K562 (cell line): Measurements from ENCODE around the gene WDR45. TPM values are rescaled to one million over a fixed set of nuclear protein-coding genes. Genes with fewer than 3 reads are reported as not detected.

Experiments used
- BCOR ChIP-seq: fragments of 450-650 bp; IDR thresholded peaks from 2 replicates; pipeline ENCODE4 v1.6.1; 2016
- DNMT1 ChIP-seq: fragments of 450-650 bp; IDR thresholded peaks from 2 replicates; pipeline ENCODE4 v1.6.1; 2016; ENCODE audit warnings: antibody characterized with exemption, mild to moderate bottlenecking
- E2F5 ChIP-seq: sonication (generic); formaldehyde crosslinking; IDR thresholded peaks from 2 replicates; pipeline ENCODE4 v1.8.0; 2022; ENCODE audit warnings: mild to moderate bottlenecking, missing genetic modification reagents
- KAT8 ChIP-seq: fragments of 450-650 bp; IDR thresholded peaks from 2 replicates; pipeline ENCODE4 v1.6.1; 2016; ENCODE audit warnings: low read depth, mild to moderate bottlenecking
- MGA ChIP-seq: fragments of 450-650 bp; IDR thresholded peaks from 2 replicates; pipeline ENCODE4 v1.6.1; 2016; ENCODE audit warnings: mild to moderate bottlenecking, moderate library complexity
- NBN ChIP-seq: fragments of 450-650 bp; IDR thresholded peaks from 2 replicates; pipeline ENCODE4 v1.6.1; 2016; ENCODE audit warnings: low read depth, mild to moderate bottlenecking
- PHF8 ChIP-seq: fragments of 200-600 bp; sonication (generic); IDR thresholded peaks from 2 replicates; pipeline ENCODE4 v1.6.1; 2012; ENCODE audit warnings: mixed run types, mild to moderate bottlenecking, inconsistent platforms, low read length, moderate library complexity, borderline replicate concordance
- POLR2H ChIP-seq: IDR thresholded peaks from 2 replicates; pipeline ENCODE4 v1.6.1; 2016; ENCODE audit warnings: missing genetic modification characterization, low read depth, mild to moderate bottlenecking, control low read depth, missing compliant biosample characterization, moderate library complexity
- ZBTB11 ChIP-seq, 3 experiments: fragments of 200-800 bp in 1 of 3; fragments of 250-450 bp in 1 of 3; fragments of 450-650 bp in 1 of 3; sonication (Bioruptor Pico) in 1 of 3; sonication (Bioruptor generic) in 1 of 3; formaldehyde crosslinking in 1 of 3; IDR thresholded peaks; 2 replicates each; pipeline versions ENCODE4 v1.6.1 to v1.8.0; 2016 to 2022; ENCODE audit warnings: mild to moderate bottlenecking in 2 of 3, missing genetic modification characterization in 2 of 3, missing compliant biosample characterization in 1 of 3, moderate library complexity in 1 of 3
- ZNF24 ChIP-seq: fragments of 450-650 bp; IDR thresholded peaks from 2 replicates; pipeline ENCODE4 v1.6.1; 2016
- ZNF586 ChIP-seq: fragments of 450-650 bp; formaldehyde crosslinking; conservative IDR thresholded peaks from 2 replicates; pipeline ENCODE4 v1.4.0; 2020; ENCODE audit warnings: mild to moderate bottlenecking, moderate library complexity
- polyA plus RNA-seq, 8 experiments: library from polyadenylated mRNA; depleted of rRNA in 4 of 8; stranded (reverse) in 5 of 8; unstranded in 3 of 8; fragments of >200 nt; fragmentation: Nextera tagmentation in 2 of 8; fragmentation: Illumina TruSeq in 1 of 8; extraction: Ambion mirVana in 2 of 8; extraction: Trizol in 1 of 8; gene quantifications; 2 replicates each; pipeline versions ENCODE4 v1.2.1 to v1.2.3, GENCODE V29; 2011 to 2014; ENCODE audit warnings: inconsistent platforms in 1 of 8, missing spikeins in 1 of 8
- total RNA-seq, 7 experiments: library from RNA; depleted of rRNA in 6 of 7; stranded (reverse); fragments of >200 nt in 6 of 7; fragmentation: Illumina TruSeq in 2 of 7; extraction: Trizol in 2 of 7; gene quantifications; 2 replicates each; pipeline versions ENCODE4 v1.2.1 to v1.2.3, GENCODE V29; 2011 to 2021; ENCODE audit warnings: low replicate concordance in 1 of 7

WDR45 gene
- total and polyA plus RNA-seq, 9 of the 15 experiments (the other 6 are each of a cell fraction or from before 2014, with no cell fraction given), result 19.4 to 136 (median 59.7) TPM

DNA sequence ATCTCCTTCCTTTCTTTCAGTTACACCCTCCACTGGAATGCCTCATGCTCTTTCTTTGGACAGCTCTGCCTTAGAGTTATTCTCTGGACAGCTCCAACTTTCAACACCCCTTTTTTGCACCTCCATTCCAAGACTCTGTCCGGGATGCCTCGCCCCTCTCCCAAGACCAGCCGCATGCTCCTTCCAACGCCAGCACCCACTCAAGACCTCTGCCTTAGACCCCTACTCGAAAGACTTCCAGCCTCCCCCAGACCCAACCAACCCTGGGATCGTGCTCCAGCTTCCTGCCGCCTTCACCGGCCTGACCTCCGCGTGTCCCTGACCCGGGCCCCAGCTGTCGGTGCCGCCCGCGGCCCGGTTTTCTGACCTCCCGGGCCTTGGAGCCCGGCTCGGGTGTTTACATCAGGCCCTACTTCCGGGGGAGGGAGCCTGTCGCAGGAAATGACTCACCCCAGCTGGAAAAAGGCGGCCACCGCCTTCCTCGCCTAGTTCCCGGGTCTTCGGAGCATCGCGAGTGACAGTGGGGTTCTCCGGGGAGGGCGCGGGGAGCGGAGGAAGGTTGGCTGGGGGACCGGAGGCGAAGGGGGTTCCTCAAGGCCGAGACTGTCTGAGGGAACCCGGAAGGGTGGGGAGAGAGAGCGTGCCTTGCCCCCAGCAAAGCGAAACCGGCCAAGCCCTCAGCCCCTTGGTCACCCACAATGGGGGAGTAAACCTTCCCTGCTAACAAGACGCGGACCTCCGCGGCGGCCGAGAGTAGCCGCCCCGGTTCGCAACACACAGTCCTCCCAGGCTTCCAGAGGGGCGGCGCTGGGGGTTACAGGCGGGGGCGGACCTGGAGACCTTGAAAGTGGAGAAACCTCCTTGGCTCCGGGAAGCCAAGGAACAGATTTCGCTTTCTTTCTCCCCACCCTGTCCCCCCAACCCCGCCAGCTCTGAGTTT is at the start of gene WDR45 (continued):
- peak; percentile 92 for TF ChIP-seq MGA
- TF ChIP-seq ZNF586 (CRISPR knock-in tag), result no peak
- TF ChIP-seq KAT8, result no peak
- TF ChIP-seq BCOR, result no peak
- TF ChIP-seq PHF8, result peak; percentile 74; the same call in 1 of the 2 replicates
- TF ChIP-seq ZBTB11 (CRISPR knock-in tag; IDR thresholded peaks at IDR 0.05), result peak in 1 of 3 experiments; percentile 50; a peak in 1 of 6 replicates
- no peak for TF ChIP-seq ZNF24
- TF ChIP-seq E2F5, result no peak
- TF ChIP-seq POLR2H (tag), result peak; percentile 77
- no peak for TF ChIP-seq NBN
- TF ChIP-seq DNMT1, result no peak
